Islet precursor cell (in vitro differentiated cells): ENCODE data around the gene CCL19.

Source experiments
- DNase-seq: peaks from one replicate; pipeline ENCODE4 v3.0.0-alpha.2; 2018

The CCL19 gene

DNA sequence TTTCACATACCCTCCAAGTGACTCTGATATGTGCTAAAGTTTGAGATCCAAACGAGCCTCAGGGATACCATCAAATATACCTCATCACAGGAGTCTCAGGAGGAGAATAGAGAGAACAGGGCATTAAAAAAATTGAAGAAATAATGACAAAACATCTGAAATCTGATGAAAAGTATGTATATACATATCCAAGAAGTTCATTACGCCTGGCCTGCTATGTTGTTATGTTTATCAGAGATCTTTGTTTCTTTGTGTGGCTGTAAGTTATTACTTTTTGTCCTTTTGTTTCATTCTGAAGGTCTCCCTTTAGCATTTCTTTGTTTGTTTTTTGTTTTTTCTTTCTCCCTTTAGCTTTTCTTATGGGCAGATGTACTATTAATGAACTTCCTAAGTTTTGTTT, 2.5 kb upstream of the CCL19 start:
- no peak for DNase-seq

DNA sequence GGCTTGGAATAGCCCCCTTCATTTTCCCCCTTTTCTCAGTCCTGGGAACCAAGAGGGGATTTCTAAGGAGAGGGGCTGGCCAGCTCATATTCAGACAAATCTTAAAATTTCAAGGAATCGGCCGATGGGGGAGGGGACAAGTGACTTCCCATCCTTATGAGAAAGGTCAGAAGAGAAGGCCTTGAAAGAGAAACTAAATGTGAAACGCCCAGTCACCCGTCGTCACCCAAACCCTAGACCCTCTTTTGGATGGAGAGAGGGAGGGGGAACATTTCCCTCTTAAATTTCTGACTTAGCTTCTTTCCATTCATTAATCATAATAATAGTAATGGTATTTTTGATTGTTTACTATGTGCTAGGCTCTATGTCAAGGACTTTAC, 850 bp upstream of the CCL19 start:
- no peak for DNase-seq

DNA sequence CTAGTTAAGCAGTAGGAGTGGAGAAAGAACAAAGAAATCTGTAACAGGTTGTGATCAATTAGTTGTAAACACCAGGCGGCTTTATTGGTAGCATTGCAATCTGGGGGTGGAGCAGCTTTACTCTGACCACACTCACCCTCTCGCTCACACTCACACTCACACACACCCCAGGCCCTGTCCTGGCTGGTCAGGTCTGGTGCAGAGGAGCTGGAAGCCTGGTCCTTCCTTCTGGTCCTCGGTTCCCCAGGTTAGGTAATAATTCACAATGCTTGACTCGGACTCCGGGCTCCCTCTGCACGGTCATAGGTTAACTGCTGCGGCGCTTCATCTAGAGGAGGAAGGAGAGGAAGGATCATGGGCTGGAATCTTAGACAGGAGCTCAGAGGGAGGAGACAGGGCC, 1.6 kb downstream of the CCL19 start:
- no peak for DNase-seq

DNA sequence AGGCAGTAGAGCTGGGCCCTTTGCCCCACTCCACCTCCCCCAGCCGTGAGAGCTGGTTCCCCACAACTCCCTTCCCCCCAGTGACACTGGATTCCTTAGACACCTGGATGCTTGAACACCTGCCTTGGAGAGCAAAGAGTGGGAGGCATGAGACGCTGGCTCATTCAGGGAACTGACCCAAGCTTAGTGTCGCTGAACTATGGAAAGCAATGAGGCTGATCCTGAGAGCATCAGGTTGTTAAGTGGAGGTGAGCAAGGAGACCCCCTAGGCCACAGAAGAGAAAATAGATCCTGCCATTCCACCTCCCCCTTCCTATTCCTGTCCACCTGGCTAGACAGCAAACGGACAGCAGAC, 2.0 kb downstream of the CCL19 start:
- DNase-seq = no peak

DNA sequence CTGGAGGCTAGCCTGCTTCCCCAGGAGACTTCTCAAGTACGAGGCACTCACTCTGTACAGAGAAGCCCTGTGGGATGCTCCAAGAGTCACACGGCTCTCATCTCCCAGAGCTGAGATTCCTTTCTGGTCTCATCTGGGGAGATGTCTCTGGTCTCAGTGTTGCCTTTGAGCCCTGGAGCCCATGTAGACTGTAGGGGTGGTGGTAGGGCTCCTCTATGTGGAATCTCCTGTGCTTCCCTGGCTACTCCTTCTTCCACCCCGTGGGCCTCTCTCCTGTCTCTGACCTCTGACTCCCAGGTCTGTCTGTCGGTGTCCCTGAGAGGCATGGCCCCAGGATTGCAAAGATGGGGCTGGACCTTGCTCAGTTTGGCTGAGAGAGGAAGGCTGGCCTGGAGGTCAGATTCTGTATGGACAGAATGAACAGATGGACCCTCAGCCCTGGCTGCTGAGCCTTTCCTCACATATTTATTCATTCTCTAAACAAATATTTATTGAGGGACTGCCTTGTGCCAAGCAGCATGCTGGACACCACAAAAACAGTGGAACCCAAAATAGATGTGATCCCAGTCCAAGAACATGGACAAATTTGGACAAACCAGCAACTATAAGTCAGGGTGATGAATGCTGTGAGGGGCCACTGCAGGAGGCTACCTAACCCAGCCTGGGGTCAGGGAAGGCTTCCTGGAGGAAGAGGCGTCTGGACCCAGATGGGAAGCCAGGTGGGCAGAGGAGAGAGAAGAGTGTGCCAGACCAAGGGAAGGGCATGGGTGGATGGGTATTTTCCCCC, 2.6 kb downstream of the CCL19 start:
- DNase-seq = no peak

DNA sequence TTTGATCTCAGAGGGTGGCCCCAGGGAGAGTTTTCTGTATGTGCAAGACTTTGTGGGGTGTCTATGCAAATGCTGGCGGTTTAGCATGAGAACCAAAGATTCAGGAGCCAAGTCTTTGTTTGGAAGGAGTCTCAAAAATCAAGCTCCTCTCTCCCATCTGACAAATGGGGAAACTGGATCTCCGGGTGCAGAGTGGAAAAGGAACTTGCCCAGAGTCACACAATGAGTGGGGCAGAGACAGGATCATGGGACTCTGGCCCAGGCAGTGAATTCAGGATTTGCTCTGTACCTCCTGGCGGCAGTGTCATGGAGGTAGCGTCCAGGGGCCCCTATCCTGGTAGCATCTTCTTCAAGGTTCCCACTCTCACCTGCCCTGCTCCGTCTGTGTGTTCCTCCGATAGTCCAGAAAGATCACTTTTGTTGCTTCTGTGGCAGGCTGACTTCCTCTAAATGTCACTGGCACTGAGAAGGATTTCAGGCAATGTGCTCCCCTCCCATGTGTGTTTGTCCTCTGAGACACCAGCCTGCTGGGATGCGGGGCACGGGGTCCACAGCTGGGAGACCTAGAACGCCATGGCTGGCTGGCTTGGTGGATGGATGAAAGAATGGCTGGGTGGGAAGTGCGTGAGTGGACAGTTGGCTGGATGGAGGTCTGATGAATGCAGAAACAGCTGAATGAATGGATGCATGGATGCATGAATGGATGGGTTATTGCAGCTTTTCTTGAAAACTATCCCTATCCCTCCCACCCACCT, 3.6 kb downstream of the CCL19 start:
- no peak for DNase-seq

DNA sequence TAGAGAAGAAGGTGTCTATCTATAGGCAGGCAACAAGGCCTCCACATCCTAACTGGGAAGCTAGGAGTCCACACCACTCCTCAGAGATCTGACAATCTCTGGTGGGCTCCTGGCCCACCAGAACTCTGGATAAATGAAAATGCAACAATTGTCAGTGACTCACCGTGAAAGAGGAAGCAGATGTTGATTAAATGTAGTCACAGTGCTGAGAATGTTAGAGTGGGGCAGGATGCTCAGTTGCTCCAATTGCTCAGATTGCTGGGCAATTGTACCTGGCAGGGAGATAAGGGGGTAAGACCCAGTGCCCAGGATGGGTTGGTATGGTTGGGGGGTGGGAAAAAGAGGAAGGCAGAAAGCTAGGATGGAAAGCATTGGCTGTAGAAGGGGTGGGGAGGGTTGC, 4.3 kb downstream of the CCL19 start:
- DNase-seq = no peak

DNA sequence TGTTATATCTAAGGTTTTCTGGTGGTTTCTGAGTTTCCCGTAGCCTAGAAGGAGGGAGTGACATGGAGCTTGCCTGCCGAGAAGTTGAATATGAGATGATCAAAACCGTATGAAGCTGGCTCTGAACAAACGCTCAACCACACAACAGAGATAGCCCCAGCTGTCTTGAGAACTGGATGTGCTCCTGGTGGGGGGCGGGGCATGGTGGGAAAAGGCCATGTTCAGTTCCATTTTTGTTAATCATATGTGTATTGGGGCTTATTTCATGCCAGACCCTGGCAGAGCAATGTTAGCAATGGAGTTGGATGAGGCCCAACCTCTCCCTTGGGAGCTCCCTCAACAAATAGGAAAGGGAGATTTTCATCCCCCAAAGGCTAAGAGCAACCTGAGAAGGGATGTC, 4.8 kb downstream of the CCL19 start:
- DNase-seq = no peak

DNA sequence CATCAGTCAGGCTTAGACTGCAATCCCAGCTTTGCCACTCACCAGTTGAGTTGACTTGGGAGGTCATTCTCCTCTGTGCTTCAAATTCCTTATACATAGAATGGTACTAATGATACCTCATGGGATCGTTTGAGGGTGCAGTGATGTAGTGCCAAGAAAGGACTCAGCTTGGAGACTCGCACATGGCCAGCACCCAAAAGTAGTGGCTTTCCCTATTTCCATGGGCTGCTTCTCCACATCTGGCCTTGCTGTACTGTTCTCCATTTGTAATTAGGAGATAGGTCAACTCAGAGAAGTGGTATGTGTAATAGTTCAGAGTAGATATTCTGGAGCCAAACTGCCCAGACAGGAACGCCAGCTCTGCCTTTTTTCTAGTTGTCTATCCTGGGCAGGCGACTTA, 5.5 kb downstream of the CCL19 start:
- DNase-seq = no peak

DNA sequence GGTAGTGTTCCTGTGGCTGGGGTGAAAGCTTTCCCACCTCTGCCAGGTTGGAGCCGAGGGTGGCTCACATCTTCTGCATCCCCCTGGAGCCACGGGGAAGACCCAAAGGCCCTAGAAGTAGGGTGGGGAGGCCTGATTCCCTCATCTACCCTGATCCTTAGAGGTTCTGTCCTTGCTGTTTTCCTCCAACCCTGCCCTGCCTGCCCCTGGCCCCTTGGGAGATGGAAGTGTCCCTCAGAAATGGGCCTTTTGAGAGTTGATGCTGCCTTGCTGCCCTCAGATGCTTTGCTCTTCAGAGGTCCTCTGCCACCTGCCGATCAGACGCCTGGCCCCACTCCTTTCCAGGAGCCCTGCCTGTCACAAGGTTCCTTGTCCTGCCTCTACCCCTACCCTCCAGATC, 6.3 kb downstream of the CCL19 start:
- no peak for DNase-seq

DNA sequence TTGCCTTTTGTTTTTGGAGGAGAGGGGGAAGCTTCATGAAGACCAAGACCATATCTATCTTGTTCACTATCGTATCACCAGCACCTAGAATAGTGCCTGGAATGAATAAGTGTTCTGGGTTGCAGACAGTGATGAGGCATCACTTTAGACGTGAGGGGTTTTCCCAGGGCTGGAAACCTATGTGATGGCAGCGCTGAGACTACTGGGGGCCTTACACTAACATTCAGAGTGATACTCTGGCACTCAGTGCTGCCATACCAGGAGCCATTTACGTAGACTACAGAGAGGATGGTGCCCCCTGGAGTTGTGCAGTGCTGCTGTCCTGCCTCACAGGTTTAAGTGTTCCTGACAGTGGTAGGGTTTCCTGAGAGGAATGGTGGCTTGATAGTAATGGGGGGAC, 6.9 kb downstream of the CCL19 start:
- no peak for DNase-seq

DNA sequence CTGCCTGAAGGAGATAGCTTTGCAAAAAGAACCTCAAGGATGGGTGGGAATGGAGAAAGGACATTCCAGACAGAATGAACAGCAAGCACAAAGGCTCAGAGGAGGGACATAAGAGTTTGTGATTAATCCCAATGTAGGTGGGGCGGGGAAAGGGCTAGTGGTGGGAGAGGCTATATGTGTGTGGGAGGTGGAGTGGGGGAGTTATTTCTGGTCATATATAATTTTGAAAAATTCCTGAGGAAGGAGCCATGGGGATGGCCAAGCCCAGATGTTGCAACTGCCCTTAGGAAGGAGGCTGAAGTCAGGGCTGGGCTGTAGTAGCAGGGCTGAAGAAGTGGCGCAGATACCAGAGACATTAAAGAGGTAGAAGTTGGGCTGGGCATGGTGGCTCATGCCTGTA, 15.2 kb downstream of the CCL19 start:
- DNase-seq = no peak

DNA sequence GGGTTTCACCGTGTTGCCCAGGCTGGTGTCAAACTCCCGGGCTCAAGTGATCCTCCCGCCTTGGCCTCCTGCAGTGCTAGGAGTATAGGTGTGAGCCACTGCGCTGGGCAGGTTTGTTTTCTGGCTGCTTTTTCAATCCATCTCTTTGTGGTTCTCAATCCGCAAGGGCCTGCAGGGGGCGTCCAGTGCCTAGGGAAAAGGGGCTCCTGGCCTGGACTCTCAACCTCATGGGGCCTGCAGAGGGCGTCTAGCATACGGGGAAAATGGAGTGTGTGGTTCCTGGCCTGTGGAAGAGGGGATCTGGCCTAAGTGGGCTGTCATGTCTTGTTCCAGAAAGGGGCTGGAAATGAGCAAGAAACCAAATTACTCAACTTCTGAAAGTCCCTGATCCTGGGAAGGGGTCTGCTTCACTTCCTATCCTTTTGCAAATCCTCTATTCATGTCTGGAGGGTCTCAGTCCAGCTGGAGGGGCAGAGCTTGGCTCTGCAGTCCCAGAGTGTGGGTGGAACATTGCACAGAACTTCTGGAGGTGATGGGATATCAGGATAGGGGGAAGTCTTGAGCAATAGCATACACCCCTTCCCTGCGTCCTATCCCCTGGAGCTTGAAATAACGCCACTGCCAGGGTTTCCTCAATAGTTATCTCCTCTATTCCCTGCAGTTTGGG, 15.9 kb downstream of the CCL19 start:
- peak; percentile 91 for DNase-seq

DNA sequence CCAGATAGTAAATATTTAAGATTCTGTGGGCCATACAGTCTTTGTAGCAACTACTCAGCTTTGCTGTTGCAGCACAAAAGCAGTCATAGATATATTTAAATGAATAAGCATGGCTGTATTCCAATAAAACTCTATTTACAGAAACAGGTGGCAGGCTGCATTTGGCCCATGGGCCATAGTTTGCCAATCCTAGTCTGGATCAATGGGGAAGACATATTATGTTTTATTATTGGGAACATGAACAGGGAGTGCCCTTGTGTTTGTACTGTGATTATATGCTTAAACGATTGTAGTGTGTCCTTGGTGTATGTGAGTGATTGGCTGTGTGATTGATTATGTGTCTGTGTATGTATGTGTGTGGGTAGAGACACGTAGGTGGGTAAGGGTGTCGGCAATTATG, 16.6 kb downstream of the CCL19 start:
- no peak for DNase-seq

DNA sequence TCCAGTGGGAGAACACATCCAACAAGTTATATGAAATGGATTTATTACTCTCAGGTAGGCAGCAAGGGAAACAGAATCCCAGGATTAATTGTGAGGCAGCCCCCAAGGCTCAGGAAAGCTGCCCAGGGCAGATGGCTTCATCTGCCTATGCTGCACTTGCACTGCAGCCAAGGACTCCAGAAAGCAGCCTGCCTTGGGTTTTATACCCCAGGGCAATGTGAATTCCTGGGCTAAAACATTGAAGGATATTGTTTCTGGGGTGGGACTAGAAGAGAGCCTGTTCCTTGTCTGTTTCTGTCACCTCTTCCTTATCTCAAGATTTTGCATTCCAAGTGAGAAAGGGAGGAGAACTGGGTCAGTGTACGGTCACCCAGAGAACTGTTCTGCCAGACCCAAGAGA, 19.8 kb downstream of the CCL19 start:
- DNase-seq = peak; percentile 72

DNA sequence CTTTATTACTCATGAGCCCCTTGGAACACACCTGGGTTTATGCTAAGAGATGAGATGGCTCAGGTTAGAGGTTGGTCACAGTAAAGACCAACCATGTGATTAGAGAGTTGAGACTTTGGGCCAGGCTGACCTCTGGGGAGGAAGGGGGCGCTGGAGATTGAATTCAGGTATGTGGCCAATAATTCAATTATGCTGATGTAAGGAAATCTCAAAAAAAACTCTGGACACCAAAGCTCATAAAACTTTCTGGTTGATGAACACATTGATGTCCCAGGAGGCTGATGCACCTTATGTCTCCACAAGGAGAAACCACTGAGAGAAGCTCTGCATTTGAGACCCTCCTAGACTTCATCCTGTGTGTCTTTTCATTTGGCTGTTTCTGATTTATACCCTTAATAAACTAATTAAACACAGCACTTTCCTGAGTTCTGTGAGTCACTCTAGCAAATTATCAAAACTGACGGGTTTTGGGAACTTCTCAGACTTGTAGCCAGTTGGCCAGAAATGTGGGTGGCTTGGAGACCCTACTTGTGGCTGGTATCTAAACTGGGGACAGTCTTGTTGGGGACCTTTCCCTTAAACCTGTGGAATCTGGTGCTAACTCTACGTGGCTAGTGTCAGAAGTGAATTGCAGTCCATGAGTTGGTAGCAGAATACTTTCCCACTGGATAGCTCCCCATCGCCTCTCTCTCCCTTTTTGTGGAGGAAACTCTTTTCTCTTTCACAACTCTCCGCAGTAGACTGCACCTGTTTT, 21.1 kb downstream of the CCL19 start:
- DNase-seq = no peak

DNA sequence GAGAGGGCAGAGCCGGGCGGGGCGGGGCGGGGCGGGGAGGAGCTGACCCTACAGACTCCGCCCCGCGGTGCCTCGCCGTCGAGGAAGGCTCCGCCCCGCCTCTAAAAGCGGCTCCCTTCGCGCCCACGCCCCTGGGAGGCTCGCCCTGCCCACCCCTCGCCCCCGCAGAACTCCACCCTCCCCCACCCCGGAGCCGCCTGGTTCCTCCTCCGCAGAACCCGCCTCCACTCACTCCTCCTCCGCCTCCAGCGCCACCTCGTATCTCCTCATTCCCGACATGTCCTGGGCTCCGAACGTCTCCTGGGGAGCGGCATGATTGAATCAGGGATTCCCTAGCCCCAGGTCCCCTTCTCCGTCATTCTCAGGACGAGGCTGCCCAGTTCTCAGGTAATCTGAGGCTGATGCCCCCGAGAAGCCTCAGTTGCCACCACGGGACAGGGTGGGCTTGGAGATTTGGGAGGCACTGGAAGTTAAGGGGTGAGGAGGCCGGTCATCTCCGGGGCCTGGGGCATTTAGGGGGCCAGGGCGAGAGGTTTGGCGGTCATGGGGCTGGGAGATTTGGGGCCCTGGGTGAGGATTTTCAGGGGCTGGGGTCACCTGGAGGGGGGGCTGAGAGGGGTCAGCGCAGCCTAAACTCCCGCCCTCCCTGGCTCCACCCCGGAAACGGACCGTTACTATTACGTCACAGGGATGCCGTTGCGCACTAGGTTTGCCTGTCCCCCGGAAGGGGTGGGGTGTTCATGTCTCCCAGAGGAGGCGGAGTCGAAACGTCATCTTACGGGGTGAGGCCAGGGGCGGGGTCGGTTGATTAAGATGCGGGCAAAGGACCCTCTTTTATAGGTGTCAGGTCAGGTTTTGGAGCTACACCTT, 25.5 kb downstream of the CCL19 start:
- DNase-seq = peak; percentile 97

DNA sequence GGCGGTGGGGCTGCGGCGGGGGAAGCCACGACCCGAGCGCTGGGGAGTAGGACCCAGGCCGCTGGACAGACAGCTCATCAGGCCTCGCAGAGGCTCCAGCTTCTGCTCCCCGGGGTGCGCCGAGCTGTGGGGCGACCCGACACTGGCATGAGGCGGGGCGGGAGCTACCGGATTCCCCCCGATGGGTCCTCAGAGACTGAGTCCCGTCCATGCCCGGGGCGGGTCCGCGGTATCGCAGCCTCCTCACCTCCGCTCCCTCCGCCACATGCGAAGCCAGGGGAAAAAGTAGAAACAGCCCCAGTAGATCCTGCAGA, 26.1 kb downstream of the CCL19 start:
- no peak for DNase-seq

DNA sequence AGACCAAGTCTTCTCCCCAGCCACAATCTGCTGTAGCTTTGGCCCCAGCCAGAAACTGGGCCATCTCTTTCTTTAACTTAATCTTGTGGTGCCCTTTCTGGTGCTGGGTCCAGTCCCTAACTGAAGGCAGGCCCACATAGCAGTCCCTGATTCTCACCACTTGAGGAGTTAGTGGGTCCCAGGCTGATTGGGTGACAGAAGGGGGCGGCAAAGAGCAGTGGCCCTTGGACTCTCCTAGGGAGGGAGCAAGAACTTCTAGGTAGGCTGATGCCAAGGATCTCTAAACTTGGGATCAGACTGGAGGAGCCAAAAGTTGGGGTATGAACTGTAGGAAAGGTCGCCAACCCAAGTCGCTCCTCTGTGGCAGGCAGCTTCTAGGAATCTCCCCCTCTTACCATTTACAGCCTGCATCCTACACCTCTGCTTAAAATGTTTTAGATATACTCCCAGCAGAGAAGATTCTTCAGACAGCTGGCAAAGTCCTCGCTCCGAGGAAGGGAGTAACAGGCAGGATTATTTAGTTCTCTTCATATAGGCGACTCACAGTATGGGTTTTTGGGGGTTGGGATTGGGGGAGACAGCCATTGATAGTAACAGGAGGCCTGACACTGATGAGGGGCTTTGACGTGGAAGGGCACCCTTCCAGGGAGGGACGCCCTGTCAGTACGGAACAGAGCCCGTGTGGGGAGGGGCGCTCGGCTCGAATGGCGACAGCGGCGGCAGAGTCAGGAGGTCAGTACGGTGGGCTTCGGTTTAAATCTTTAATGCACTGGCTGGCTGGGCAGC, 26.6 kb downstream of the CCL19 start:
- peak; percentile 93 for DNase-seq

DNA sequence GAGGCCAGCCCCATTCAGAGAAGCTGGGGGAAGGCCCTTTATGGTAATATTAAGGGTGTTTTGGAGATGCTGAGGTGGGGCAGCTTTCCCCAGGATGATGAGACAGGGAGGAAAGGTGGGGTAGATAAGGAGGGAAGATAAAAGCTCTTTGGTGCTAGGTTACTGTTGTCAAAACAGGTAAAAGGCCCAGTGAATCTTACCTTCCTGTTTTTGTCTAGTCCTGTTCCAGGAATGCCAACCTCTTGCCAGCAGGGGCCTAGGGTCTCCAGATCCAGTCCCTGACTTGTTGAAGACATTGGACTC, 27.8 kb downstream of the CCL19 start:
- no peak for DNase-seq

DNA sequence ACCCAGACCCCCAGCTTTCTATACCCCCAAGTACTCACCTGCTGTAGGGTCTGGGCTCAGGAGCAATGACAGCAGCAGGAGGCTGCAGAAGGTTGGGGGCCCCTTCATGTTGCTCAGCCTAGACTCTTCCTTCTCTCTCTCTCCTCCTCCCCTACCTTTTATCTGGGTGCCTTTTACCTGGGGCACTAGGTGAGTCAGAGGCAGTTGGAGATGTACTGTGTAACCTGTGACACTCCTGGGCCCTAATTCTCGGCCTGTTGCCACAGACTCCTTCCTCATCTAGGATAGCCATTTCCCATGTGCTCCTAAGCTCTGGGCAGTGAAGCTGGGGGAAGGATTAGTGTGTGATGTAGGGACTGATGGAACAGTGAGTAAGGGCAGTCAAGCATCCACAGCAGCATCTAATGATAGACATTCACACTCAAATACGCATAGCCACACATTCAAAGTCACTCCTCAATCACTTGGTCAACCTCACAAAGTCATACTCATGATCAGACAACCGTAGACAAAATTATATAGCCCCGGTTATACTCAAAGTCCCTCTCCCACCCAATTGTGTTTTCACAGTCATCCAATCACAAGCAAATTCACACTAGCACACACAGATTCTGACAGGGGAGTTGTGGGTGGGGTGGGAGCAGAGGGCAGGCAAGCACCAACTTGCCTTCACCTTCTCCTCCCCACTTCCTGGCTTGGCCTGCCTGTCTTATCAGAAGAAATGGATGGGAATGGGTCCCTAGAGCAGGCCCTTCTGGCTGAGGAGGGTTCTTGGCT, 28.4 kb downstream of the CCL19 start, which contains the start of gene CCL27:
Gene CCL27 (minus strand): TSS at position 132 of the 777 bp plus-strand sequence. CDS start 24 bp downstream, at position 108.
- no peak for DNase-seq
